ENCODE results near the gene TBC1D22A. TPM values are rescaled to one million over a fixed set of nuclear protein-coding genes. Genes with fewer than 3 reads are reported as not detected.

Gene TBC1D22A
- total RNA-seq, 1 experiment from 2014 or later = 20.9 TPM

DNA sequence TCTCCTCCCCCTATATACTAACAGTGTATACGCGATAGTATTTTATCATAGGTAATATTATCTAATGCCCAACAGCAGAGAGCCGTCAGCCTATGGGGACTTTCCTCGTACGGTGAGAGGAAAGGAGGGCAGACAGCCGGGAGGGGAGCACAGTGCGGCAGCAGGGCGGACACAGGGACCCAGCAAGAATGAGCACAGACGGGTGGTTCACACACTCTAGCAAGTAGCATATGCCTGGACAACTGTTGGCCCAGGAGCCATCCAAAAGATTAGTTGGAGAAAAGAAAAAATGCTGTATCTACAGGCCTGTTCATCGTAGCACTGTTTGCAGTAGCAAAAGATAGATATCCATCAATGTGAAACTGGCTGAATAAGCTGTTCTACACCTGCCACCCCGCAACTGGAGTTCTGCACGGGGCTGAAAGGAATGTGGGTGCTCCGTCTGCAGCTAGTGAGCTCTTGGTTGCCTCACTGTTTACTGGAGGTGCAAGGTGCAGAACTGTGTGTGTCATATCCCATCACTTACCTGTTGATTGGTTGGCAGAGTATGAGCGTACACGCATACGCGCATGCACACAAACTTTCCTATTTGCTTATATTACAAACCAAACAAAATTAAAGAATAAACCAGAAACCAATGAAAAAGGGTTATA is 324.3 kb downstream of the TBC1D22A start:
- no TSS peak for BruUV-seq (replicated peaks)

DNA sequence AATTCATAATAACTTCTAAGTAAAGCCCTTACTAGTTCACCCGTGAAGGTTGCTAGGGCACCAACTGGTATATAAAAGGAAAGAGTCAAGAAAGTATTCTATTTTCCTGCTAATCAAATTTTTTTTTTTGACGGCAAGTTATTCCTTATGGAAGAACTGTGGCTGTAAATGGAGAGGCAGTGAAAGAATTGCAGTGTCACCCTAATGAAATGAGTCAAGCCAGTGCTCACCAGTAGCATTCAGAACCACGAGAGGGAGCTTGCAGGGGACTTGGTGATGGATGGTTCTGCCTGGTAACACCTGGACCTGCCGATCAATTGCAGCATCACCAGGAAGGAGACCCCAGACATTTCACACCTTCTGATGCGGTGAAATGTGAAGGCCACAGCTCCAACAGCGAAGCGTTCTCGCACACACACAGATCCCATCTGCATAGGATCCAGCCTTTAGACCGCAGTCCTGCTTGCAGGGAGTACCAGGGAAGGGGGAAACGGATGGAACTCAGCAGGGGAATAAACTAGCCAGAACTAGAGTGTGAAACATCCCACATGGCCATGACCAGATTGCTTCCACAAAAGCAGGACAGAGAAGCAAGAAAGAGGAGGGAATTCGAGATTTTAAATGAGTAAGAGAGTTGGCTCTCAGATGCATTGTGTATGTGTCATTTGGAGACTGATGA is 326.2 kb downstream of the TBC1D22A start:
- POLR2A ChIA-PET = no interaction called here
- CTCF ChIA-PET = no interaction called here
- no peak overlapping the region for H3K9ac ChIP-seq (ENCODE audit: low read length)
- BruUV-seq (replicated peaks) = no TSS peak
- no peak overlapping the region for H3K27ac ChIP-seq (ENCODE audit: low read depth, low read length)
- intact Hi-C loops (cut with micrococcal nuclease) = no loop called here
- no peaks in the 10 kb centered on the region for H3K27me3 ChIP-seq (ENCODE audit: insufficient read depth, low read length)
- no peak overlapping the region for H3K4me3 ChIP-seq (replicated peaks in 1 of 2; ENCODE audit: low read depth in 1 of 2, low read length in 2 of 2)
- DNase-seq (ENCODE audit: low read depth, low spot score) (no peak), ATAC-seq (no peak)
- H3K4me2 ChIP-seq (ENCODE audit: low read length) = no peak overlapping the region
- TF ChIP-seq POLR2A (IDR thresholded peaks at IDR 0.05; ENCODE audit: borderline replicate concordance, extremely low read depth, insufficient read depth, insufficient read length) = no peak
- no peak for TF ChIP-seq ELF1 (IDR thresholded peaks at IDR 0.05; ENCODE audit: borderline replicate concordance, low read depth)
- no peak for TF ChIP-seq YY1 (IDR thresholded peaks at IDR 0.05; ENCODE audit: extremely low read depth, insufficient replicate concordance, low read depth, low read length)
- TF ChIP-seq FOSL1 (IDR thresholded peaks at IDR 0.05; ENCODE audit: low read depth) = no peak
- no peak for TF ChIP-seq CEBPB (IDR thresholded peaks at IDR 0.05; ENCODE audit: low read depth)
- no peak for TF ChIP-seq REST (IDR thresholded peaks at IDR 0.05; ENCODE audit: low read depth)
- TF ChIP-seq POLR2AphosphoS5 (IDR thresholded peaks at IDR 0.05; ENCODE audit: low read depth, low read length) = no peak
- TF ChIP-seq SP1 (IDR thresholded peaks at IDR 0.05; ENCODE audit: low read depth) = no peak
- no peak for TF ChIP-seq EZH2 (IDR thresholded peaks at IDR 0.05)
- no peak for TF ChIP-seq ZFX (IDR thresholded peaks at IDR 0.05)
- TF ChIP-seq EGR1 (IDR thresholded peaks at IDR 0.05; ENCODE audit: low read depth) = no peak
- no peak for TF ChIP-seq RAD21 (IDR thresholded peaks at IDR 0.05; ENCODE audit: low read depth)
- no peaks in the 10 kb centered on the region for H3K36me3 ChIP-seq (ENCODE audit: control insufficient read depth in 1 of 2, insufficient read depth in 2 of 2, low read length in 2 of 2)
- H3K79me2 ChIP-seq (ENCODE audit: insufficient read depth, low read length) = no peaks in the 10 kb centered on the region
- no peaks in the 10 kb centered on the region for H3K9me2 ChIP-seq (ENCODE audit: insufficient read depth)
- no peaks in the 10 kb centered on the region for H3K4me1 ChIP-seq (ENCODE audit: control insufficient read depth in 1 of 2, insufficient read depth in 2 of 2, low read length in 2 of 2)
- RAD21 ChIA-PET (ENCODE audit: low non-redundant PET in 1 of 2, low total read pairs in 2 of 2, uncharacterized antibody in 2 of 2, unreplicated experiment in 2 of 2) = no interaction called here
- H4K20me1 ChIP-seq (ENCODE audit: insufficient read depth) = no peaks in the 10 kb centered on the region
- H2AFZ ChIP-seq (ENCODE audit: low read depth, low read length, poor library complexity, severe bottlenecking) = no peak overlapping the region
- H3K9me3 ChIP-seq (ENCODE audit: control insufficient read depth in 1 of 2, insufficient read depth in 1 of 2, low read depth in 1 of 2, low read length in 2 of 2) = peaks cover 2 to 4% of the 10 kb centered on the region in 2 experiments; a peak in 2 of 4 replicates

More for the DNA sequence above, 324.3 kb downstream of the TBC1D22A start:
- H3K9me3 ChIP-seq (ENCODE audit: control insufficient read depth in 1 of 2, insufficient read depth in 1 of 2, low read depth in 1 of 2, low read length in 2 of 2) = no peaks in the 10 kb centered on the region
- H3K36me3 ChIP-seq (ENCODE audit: control insufficient read depth in 1 of 2, insufficient read depth in 2 of 2, low read length in 2 of 2) = no peaks in the 10 kb centered on the region
- H4K20me1 ChIP-seq (ENCODE audit: insufficient read depth) = no peaks in the 10 kb centered on the region; the same call in 1 of the 2 replicates
- DNase-seq (ENCODE audit: low read depth, low spot score) (no peak), ATAC-seq (no peak)
- no peak overlapping the region for H3K4me2 ChIP-seq (ENCODE audit: low read length)
- ChIA-PET POLR2A (no interaction called here), CTCF (no interaction called here), RAD21 (ENCODE audit: low non-redundant PET in 1 of 2, low total read pairs in 2 of 2, uncharacterized antibody in 2 of 2, unreplicated experiment in 2 of 2) (no interaction called here)
- H2AFZ ChIP-seq (ENCODE audit: low read depth, low read length, poor library complexity, severe bottlenecking) = no peak overlapping the region
- H3K27ac ChIP-seq (ENCODE audit: low read depth, low read length) = no peak overlapping the region
- H3K9ac ChIP-seq (ENCODE audit: low read length) = no peak overlapping the region
- no peaks in the 10 kb centered on the region for H3K79me2 ChIP-seq (ENCODE audit: insufficient read depth, low read length)
- no peak overlapping the region for H3K4me3 ChIP-seq (replicated peaks in 1 of 2; ENCODE audit: low read depth in 1 of 2, low read length in 2 of 2)
- no peaks in the 10 kb centered on the region for H3K4me1 ChIP-seq (ENCODE audit: control insufficient read depth in 1 of 2, insufficient read depth in 2 of 2, low read length in 2 of 2)
- no peak for TF ChIP-seq POLR2AphosphoS5 (IDR thresholded peaks at IDR 0.05; ENCODE audit: low read depth, low read length)
- no peak for TF ChIP-seq CEBPB (IDR thresholded peaks at IDR 0.05; ENCODE audit: low read depth)
- intact Hi-C loops (cut with micrococcal nuclease) = no loop called here
- no peaks in the 10 kb centered on the region for H3K27me3 ChIP-seq (ENCODE audit: insufficient read depth, low read length)
- H3K9me2 ChIP-seq (ENCODE audit: insufficient read depth) = no peaks in the 10 kb centered on the region
